Rectal smooth muscle tissue (tissue), 1 donor: ENCODE results near the gene TSHZ2.
"Not testable (repeated sequence)": the region's sequence is repeated elsewhere in the genome, so short reads cannot be mapped to it uniquely, and the experiment has no call there.

ENCODE experiments used
- H3K27ac ChIP-seq: one replicate; pipeline ENCODE4 v1.7.0; 2013; ENCODE audit warnings: low read depth, low read length, inconsistent platforms
- H3K27me3 ChIP-seq: one replicate; pipeline ENCODE4 v1.7.0; 2013; ENCODE audit warnings: low read length; ENCODE audit not compliant: control insufficient read depth, insufficient read depth
- H3K36me3 ChIP-seq: one replicate; pipeline ENCODE4 v1.7.0; 2013; ENCODE audit warnings: low read length; ENCODE audit not compliant: control insufficient read depth, insufficient read depth
- H3K4me1 ChIP-seq: one replicate; pipeline ENCODE4 v1.7.0; 2013; ENCODE audit warnings: low read length; ENCODE audit not compliant: control insufficient read depth, insufficient read depth
- H3K4me3 ChIP-seq: one replicate; pipeline ENCODE4 v1.7.0; 2013; ENCODE audit warnings: low read length
- H3K9ac ChIP-seq: one replicate; pipeline ENCODE4 v1.7.0; 2013; ENCODE audit warnings: low read length

The TSHZ2 gene

DNA sequence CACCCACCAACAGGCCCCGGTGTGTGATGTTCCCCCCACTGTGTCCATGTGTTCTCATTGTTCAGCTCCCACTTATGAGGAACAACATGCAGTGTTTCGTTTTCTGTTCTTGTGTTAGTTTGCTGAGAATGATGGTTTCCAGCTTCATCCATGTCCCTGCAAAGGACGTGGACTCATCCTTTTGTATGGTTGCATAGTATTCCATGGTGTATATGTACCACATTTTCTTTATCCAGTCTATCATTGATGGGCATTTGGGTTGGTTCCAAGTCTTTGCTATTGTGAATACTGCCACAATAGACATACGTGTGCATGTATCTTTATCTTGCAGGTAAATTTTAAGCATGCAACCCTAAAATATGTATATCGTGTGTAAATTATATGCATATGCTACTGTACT lies 52.5 kb downstream of the TSHZ2 start:
- not testable (repeated sequence) for H3K9ac ChIP-seq, H3K27me3 ChIP-seq, H3K4me3 ChIP-seq, H3K36me3 ChIP-seq, H3K4me1 ChIP-seq, H3K27ac ChIP-seq

DNA sequence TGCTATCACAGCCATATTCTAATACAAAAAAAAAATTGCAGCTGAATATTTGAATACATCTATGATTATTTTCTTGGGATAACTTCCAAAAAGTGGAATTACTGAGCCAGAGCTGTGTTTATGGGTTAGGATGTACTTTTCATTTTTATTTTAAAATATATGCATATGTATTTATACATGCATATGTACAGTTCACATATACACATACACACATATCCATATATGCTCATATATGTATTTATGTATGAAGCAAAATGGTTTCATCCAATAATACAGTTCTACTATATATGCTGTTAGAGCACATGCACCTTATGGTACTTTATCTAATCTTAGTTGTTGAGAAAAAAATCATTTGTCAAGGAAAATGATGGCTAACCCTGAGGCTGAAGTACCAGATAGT lies 54.9 kb downstream of the TSHZ2 start:
- H3K4me1 ChIP-seq: no peaks in the 10 kb centered on the region
- no peaks in the 10 kb centered on the region for H3K27me3 ChIP-seq
- no peak overlapping the region for H3K4me3 ChIP-seq
- H3K9ac ChIP-seq: no peak overlapping the region
- no peaks in the 10 kb centered on the region for H3K36me3 ChIP-seq
- no peak overlapping the region for H3K27ac ChIP-seq

- Histone ChIP-seq H3K27me3 (no peaks in the 10 kb centered on the region), H3K27ac (no peak overlapping the region), H3K4me3 (no peak overlapping the region), H3K36me3 (no peaks in the 10 kb centered on the region), H3K4me1 (no peaks in the 10 kb centered on the region), H3K9ac (no peak overlapping the region)
These were observed 56.3 kb downstream of the TSHZ2 start for GRCh38 chr20:53028337-53029007.

GRCh38 chr20:53030061-53030460 lies 57.9 kb downstream of the TSHZ2 start:
- Histone ChIP-seq H3K27ac (no peak overlapping the region), H3K4me3 (no peak overlapping the region), H3K36me3 (no peaks in the 10 kb centered on the region), H3K9ac (no peak overlapping the region), H3K27me3 (no peaks in the 10 kb centered on the region), H3K4me1 (no peaks in the 10 kb centered on the region)

DNA sequence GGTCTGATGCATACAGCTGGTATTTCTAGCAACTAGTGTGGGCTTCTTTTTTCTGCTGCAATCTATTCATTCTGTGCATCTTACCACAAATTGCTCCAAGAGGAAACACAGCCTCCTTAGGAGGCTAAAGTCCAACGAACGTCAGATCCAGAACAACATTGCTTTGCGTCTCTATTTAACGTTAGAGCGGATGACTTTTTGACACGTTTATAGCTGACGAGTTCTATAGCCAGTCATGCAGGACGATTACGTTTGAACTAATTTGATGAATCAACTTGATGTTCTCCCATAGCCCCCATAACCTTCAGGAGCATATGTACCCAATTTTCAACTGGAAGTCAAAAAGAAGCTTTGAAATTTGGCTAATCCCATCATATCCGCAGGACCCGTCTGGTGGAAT lies 59.9 kb downstream of the TSHZ2 start:
- Histone ChIP-seq H3K36me3 (no peaks in the 10 kb centered on the region), H3K4me1 (no peaks in the 10 kb centered on the region), H3K9ac (no peak overlapping the region), H3K4me3 (no peak overlapping the region), H3K27me3 (no peaks in the 10 kb centered on the region), H3K27ac (no peak overlapping the region)

DNA sequence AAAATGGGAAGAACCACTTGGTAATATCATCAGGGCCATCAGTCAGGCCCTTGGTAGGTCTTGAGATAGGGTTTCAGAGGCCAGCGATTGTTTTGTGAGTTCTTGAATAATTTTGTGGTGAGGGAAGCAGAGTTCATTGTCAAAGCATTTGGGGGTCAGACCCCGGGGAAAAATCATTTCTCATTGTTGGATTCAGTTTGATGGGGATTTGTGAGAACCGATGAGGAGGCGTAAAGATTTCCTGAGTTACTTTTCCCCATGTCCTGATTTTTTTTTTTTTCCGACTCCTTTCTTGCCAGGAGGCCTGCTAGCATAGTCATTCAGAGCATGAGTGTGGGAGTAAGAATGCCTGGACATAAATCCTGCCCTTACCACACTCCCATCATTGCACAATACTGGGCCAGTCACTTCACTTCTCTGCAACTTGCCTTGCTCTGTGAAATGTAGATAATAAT lies 60.3 kb downstream of the TSHZ2 start:
- H3K9ac ChIP-seq: no peak overlapping the region
- H3K27me3 ChIP-seq: no peaks in the 10 kb centered on the region
- no peaks in the 10 kb centered on the region for H3K36me3 ChIP-seq
- no peaks in the 10 kb centered on the region for H3K4me1 ChIP-seq
- no peak overlapping the region for H3K27ac ChIP-seq
- no peak overlapping the region for H3K4me3 ChIP-seq

DNA sequence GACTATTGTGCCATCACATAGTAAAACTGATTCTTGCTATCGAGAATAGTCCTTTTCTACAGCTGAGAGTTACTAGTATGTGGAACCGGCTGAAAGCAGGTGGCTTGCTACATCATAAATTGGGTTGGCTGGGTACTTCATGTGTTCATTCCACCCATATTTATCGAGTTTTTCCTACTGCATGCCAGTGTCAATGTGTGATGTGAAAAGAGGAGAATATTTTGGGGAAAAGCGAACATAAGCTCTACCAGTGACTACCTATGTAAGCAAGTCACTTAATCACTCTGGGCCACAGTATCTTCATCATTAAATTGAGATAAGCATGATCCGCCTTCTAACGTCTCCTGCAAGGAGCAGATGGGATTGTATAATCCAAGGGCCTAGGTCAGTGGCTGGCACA lies 61.0 kb downstream of the TSHZ2 start:
- no peaks in the 10 kb centered on the region for H3K4me1 ChIP-seq
- H3K27me3 ChIP-seq: no peaks in the 10 kb centered on the region
- no peak overlapping the region for H3K9ac ChIP-seq
- no peak overlapping the region for H3K27ac ChIP-seq
- H3K36me3 ChIP-seq: no peaks in the 10 kb centered on the region
- H3K4me3 ChIP-seq: no peak overlapping the region

- Histone ChIP-seq H3K4me3 (no peak overlapping the region), H3K36me3 (no peaks in the 10 kb centered on the region), H3K27ac (no peak overlapping the region), H3K27me3 (no peaks in the 10 kb centered on the region), H3K4me1 (no peaks in the 10 kb centered on the region), H3K9ac (no peak overlapping the region)
These were observed 62.7 kb downstream of the TSHZ2 start for GRCh38 chr20:53034899-53035298.

DNA sequence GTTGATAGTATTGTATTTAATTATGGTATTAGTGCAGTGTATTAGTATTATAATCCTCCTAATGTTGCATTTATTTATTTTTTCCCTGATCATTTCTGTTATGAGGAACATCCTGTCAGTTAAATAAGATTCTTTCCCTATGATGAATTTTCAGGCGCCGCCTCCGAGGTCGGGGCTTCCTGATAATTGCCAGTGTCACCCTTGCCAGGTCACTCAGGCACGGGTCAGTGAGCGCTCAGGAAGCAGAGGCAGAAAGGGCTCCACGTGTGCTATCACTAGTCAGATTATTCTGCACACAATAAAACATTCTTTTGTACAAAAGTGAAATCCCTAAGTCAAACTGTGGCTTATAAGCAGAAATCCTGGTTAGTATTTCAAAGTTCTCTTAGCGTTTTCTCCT lies 64.8 kb downstream of the TSHZ2 start:
- Histone ChIP-seq H3K27ac (no peak overlapping the region), H3K4me3 (no peak overlapping the region), H3K36me3 (no peaks in the 10 kb centered on the region), H3K27me3 (no peaks in the 10 kb centered on the region), H3K9ac (no peak overlapping the region), H3K4me1 (no peaks in the 10 kb centered on the region)

DNA sequence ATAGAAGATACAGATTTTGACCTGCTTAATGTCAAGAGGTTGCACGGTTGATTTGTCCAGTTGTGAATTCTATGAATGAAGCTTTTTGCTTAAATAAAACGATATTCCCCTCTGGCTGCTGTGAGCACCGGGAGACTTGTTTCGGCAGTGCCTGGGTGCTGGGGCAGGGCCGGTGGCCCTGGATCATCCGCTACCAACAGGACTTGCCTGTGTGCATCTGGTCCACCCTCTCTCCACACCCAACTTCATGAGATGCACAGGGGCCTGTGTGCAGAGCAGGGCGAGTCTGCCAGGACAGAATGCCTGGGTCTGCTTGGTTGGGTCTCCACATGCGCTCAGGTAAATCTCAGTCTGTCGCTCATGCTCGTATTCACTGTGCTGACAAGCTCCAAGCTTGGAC lies 65.5 kb downstream of the TSHZ2 start:
- Histone ChIP-seq H3K4me1 (no peaks in the 10 kb centered on the region), H3K27me3 (no peaks in the 10 kb centered on the region)

DNA sequence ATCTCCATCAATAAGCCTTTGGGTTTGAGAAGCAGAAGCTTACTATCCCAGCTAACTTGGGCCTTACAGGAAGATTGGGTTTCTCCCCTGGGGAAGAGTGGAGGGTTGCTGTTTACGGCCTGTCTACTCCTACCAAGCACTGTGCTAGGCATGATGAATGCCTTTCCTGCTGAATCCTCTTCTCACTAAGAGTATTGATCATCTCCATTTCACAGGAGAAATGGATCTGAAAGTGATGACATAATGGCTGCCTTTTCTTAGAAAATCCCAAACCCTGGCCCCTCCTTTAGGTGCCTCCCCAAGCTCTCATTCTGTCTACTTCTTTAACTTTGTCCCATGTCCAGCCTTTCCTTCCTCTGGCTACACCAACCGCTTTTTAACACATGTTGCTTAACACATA lies 66.1 kb downstream of the TSHZ2 start:
- H3K9ac ChIP-seq: no peak overlapping the region
- H3K27me3 ChIP-seq: no peaks in the 10 kb centered on the region
- no peaks in the 10 kb centered on the region for H3K4me1 ChIP-seq
- no peak overlapping the region for H3K27ac ChIP-seq
- H3K4me3 ChIP-seq: no peak overlapping the region
- H3K36me3 ChIP-seq: no peaks in the 10 kb centered on the region

More for the DNA sequence above, 65.5 kb downstream of the TSHZ2 start:
- Histone ChIP-seq H3K9ac (no peak overlapping the region), H3K27ac (no peak overlapping the region), H3K36me3 (no peaks in the 10 kb centered on the region), H3K4me3 (no peak overlapping the region)

DNA sequence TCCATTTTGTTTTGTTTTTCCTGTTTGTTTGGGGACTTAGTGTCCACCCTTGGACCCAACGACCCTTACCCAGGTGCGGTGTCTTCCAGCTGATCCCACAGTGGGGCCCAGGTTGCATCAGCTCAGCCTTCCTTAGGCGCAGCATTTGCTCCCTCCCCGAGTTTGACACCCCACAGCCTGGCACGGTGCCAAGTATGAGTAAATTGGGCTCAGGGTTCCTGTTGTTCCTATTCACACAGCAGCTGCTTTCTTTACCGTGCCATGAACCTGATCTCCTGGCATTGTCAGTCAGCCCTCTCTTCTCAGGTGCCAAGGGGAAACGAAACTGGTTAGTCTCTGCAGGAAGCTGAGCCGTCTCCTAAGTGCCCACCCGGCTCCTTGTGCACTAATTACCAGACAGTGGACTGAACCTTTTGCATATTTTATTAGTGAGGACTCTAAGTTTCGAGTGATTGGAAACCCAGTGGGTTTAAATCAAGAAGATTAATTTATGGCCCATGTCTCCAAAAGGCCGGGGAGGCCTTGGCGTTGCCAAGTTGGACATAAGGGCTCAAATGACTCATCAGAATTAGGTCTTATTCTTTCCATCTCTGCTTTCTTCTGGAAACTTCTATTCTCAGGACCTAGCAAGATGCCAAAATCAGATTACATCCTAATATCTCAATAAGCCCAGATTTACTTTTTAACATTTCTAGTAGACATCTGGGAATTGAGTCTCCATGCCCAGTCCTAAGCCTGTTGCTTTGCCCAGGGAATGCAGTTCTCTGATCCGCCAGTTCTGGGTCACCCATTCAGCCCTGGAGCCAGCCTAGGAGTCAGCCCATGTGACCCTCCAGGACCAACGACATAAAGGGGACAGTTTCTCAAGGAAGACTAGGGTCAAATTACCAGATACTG lies 68.8 kb downstream of the TSHZ2 start:
- Histone ChIP-seq H3K9ac (no peak overlapping the region), H3K27ac (no peak overlapping the region)

DNA sequence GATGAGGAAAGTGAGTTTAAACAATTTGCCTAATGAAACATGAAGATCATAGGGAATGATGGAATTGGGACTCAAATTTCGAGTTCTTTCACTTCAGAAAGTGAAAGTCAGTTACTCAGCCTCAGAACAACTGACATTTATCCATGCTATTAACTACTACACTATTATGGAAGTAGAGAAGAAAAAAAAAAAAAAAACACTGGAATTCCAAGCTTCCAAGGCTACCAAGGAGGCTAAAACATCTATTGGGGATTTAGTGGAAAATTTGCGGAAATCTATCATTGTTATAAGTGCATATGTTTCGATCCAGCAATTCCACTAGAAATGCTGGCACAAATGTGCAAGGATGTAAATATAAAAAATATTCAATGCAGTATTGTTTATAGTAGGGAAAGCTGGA lies 70.4 kb downstream of the TSHZ2 start:
- Histone ChIP-seq H3K4me3 (no peak overlapping the region), H3K36me3 (no peaks in the 10 kb centered on the region), H3K9ac (no peak overlapping the region), H3K27me3 (no peaks in the 10 kb centered on the region), H3K27ac (no peak overlapping the region), H3K4me1 (no peaks in the 10 kb centered on the region)

More for the DNA sequence above, 68.8 kb downstream of the TSHZ2 start:
- H3K4me1 ChIP-seq: no peaks in the 10 kb centered on the region
- no peaks in the 10 kb centered on the region for H3K36me3 ChIP-seq
- no peaks in the 10 kb centered on the region for H3K27me3 ChIP-seq
- H3K4me3 ChIP-seq: no peak overlapping the region
